ENCODE measurements around the gene TBC1D21. TPM values are rescaled to one million over a fixed set of nuclear protein-coding genes. Genes with fewer than 3 reads are reported as not detected.

Gene TBC1D21
- total and polyA plus RNA-seq, 2 donors from 2014 or later, result not detected

DNA sequence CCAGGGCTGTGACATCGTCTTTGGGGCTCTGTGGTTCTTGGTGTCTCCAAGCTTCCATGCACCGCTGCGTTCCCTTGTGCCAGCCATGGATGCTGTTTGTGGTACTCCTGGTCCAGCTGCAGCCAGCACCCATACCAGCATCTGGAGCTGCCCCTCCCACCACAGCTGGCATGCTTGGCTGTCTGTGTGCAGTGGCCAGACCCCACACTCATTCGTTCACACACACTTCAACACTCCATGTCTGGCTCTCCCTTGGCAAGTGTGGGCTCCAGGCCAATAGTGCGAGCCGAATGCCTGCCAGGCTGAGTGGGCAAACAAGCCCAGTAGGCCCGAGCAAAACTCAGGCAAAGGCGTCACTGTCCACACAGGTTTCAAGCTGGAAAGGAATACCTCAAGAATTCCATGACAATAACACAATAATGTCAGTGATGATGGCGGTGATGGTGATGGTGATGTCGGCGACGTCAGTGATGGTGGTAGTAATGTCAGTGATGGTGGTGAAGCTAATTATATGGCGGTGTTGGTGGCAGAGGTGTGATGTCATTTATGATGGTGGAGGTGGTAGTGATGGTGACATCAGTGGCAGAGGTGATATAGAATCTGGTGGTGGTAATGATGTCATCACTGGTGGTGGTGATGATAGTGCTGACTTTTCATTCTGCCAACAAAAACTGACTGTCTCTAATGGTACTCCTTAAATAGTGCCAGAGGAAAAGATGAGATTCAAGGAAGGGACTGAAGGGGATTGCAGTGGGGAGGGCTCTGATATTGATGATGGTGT lies 19.3 kb downstream of the TBC1D21 start:
- DNase-seq (peak in 1 of 5 donors; percentile 49), FAIRE-seq (no peak)
- H3K27me3 ChIP-seq (ENCODE audit: control insufficient read depth, insufficient read depth, low read length), result no peaks in the 10 kb centered on the region
- peaks cover 0 to 9% (median 0%) of the 10 kb centered on the region in 3 donors for H3K9me3 ChIP-seq (ENCODE audit: control insufficient read depth in 2 of 3, insufficient read depth in 1 of 3, low read length in 3 of 3)
- no peak overlapping the region for H3K9ac ChIP-seq (ENCODE audit: low read length in 3 of 3)
- H3K4me3 ChIP-seq (ENCODE audit: low read length in 3 of 3), result no peak overlapping the region
- intact Hi-C loops (cut with DNase I), result no loop called here
- no peaks in the 10 kb centered on the region for H3K36me3 ChIP-seq (ENCODE audit: control insufficient read depth in 2 of 3, insufficient read depth in 3 of 3, low read length in 3 of 3)
- H3K4me1 ChIP-seq (ENCODE audit: control insufficient read depth in 2 of 3, insufficient read depth in 2 of 3, low read depth in 1 of 3, low read length in 3 of 3), result no peaks in the 10 kb centered on the region
- TF ChIP-seq, protein P1, sequence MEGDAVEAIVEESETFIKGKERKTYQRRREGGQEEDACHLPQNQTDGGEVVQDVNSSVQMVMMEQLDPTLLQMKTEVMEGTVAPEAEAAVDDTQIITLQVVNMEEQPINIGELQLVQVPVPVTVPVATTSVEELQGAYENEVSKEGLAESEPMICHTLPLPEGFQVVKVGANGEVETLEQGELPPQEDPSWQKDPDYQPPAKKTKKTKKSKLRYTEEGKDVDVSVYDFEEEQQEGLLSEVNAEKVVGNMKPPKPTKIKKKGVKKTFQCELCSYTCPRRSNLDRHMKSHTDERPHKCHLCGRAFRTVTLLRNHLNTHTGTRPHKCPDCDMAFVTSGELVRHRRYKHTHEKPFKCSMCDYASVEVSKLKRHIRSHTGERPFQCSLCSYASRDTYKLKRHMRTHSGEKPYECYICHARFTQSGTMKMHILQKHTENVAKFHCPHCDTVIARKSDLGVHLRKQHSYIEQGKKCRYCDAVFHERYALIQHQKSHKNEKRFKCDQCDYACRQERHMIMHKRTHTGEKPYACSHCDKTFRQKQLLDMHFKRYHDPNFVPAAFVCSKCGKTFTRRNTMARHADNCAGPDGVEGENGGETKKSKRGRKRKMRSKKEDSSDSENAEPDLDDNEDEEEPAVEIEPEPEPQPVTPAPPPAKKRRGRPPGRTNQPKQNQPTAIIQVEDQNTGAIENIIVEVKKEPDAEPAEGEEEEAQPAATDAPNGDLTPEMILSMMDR (IDR thresholded peaks at IDR 0.05; ENCODE audit: borderline replicate concordance, extremely low read depth, insufficient read depth), result no peak
- no peak overlapping the region for H3K27ac ChIP-seq (ENCODE audit: low read depth in 2 of 2, low read length in 2 of 2)

- peaks cover 0 to 9% (median 0%) of the 10 kb centered on the region in 3 donors for H3K9me3 ChIP-seq (ENCODE audit: control insufficient read depth in 2 of 3, insufficient read depth in 1 of 3, low read length in 3 of 3)
- DNase-seq, result peak in 1 of 5 donors; percentile 53
- H3K27me3 ChIP-seq (ENCODE audit: control insufficient read depth, insufficient read depth, low read length), result no peaks in the 10 kb centered on the region
- H3K9ac ChIP-seq (ENCODE audit: low read length in 3 of 3), result no peak overlapping the region
- no peak overlapping the region for H3K27ac ChIP-seq (ENCODE audit: low read depth in 2 of 2, low read length in 2 of 2)
- TF ChIP-seq, protein P1 (IDR thresholded peaks at IDR 0.05; ENCODE audit: borderline replicate concordance, extremely low read depth, insufficient read depth), result no peak
- H3K36me3 ChIP-seq (ENCODE audit: control insufficient read depth in 2 of 3, insufficient read depth in 3 of 3, low read length in 3 of 3), result no peaks in the 10 kb centered on the region
- H3K4me3 ChIP-seq (ENCODE audit: low read length in 3 of 3), result no peak overlapping the region
- intact Hi-C loops (cut with DNase I), result no loop called here
- no peak for FAIRE-seq
- H3K4me1 ChIP-seq (ENCODE audit: control insufficient read depth in 2 of 3, insufficient read depth in 2 of 3, low read depth in 1 of 3, low read length in 3 of 3), result peaks cover 0 to 2% (median 0%) of the 10 kb centered on the region in 3 donors
Measured at GRCh38 chr15:73894133-73894814, 20.9 kb downstream of the TBC1D21 start.

- no peak for FAIRE-seq
- intact Hi-C loops (cut with DNase I), result no loop called here
Measured at GRCh38 chr15:73897441-73898261, 24.3 kb downstream of the TBC1D21 start.

More at GRCh38 chr15:73897441-73898261, 24.3 kb downstream of the TBC1D21 start:
- DNase-seq, result peak in 1 of 5 donors; percentile 71
- Histone ChIP-seq H3K4me1 (ENCODE audit: control insufficient read depth in 2 of 3, insufficient read depth in 2 of 3, low read depth in 1 of 3, low read length in 3 of 3) (peaks cover 0 to 2% (median 0%) of the 10 kb centered on the region in 3 donors), H3K9ac (ENCODE audit: low read length in 3 of 3) (no peak overlapping the region), H3K9me3 (ENCODE audit: control insufficient read depth in 2 of 3, insufficient read depth in 1 of 3, low read length in 3 of 3) (peaks cover 0 to 3% (median 0%) of the 10 kb centered on the region in 3 donors), H3K36me3 (ENCODE audit: control insufficient read depth in 2 of 3, insufficient read depth in 3 of 3, low read length in 3 of 3) (no peaks in the 10 kb centered on the region), H3K27ac (ENCODE audit: low read depth in 2 of 2, low read length in 2 of 2) (no peak overlapping the region), H3K27me3 (ENCODE audit: control insufficient read depth, insufficient read depth, low read length) (no peaks in the 10 kb centered on the region), H3K4me3 (ENCODE audit: low read length in 3 of 3) (no peak overlapping the region)
- TF ChIP-seq, protein P1 (IDR thresholded peaks at IDR 0.05; ENCODE audit: borderline replicate concordance, extremely low read depth, insufficient read depth), result peak; percentile 68
